ENCODE results near the gene INO80.
A peak's percentile ranks its signal among the peaks of the same experiment; 100 is the strongest.
"Not testable (repeated sequence)": the region's sequence is repeated elsewhere in the genome, so short reads cannot be mapped to it uniquely, and the experiment has no call there.

INO80 gene, protein sequence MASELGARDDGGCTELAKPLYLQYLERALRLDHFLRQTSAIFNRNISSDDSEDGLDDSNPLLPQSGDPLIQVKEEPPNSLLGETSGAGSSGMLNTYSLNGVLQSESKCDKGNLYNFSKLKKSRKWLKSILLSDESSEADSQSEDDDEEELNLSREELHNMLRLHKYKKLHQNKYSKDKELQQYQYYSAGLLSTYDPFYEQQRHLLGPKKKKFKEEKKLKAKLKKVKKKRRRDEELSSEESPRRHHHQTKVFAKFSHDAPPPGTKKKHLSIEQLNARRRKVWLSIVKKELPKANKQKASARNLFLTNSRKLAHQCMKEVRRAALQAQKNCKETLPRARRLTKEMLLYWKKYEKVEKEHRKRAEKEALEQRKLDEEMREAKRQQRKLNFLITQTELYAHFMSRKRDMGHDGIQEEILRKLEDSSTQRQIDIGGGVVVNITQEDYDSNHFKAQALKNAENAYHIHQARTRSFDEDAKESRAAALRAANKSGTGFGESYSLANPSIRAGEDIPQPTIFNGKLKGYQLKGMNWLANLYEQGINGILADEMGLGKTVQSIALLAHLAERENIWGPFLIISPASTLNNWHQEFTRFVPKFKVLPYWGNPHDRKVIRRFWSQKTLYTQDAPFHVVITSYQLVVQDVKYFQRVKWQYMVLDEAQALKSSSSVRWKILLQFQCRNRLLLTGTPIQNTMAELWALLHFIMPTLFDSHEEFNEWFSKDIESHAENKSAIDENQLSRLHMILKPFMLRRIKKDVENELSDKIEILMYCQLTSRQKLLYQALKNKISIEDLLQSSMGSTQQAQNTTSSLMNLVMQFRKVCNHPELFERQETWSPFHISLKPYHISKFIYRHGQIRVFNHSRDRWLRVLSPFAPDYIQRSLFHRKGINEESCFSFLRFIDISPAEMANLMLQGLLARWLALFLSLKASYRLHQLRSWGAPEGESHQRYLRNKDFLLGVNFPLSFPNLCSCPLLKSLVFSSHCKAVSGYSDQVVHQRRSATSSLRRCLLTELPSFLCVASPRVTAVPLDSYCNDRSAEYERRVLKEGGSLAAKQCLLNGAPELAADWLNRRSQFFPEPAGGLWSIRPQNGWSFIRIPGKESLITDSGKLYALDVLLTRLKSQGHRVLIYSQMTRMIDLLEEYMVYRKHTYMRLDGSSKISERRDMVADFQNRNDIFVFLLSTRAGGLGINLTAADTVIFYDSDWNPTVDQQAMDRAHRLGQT (N-terminal part only)

GRCh38 chr15:41116116-41116961, at the start of gene INO80:
TSS of gene INO80 (minus strand) at chr15:41116280. CDS start at chr15:41096310, 19,970 bp downstream.
- DNase-seq (ENCODE audit: low spot score) = peak; percentile 96

GRCh38 chr15:41161736-41162135, 45.7 kb upstream of the INO80 start:
- no peak for DNase-seq (ENCODE audit: low spot score)

DNA sequence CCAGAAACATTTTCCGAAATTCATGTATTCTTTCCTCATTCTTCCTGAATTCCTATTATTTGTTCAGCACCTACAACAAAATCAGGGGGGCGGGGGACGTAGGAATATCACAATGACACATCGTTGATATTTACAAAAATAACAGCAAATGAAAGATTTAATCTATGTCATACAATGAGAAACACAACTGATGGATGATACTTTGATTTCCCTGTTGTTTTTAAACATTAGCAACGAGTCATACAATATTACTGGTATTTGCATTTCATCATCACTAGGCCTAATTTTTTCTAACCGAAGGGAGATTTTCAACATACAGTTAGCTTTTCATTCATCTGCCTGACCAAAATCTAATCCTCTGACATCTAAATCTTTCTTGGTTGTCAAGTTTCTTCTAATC, 45.3 kb upstream of the INO80 start:
- no peak for DNase-seq (ENCODE audit: low spot score)

GRCh38 chr15:41160639-41161315, 44.7 kb upstream of the INO80 start:
- DNase-seq (ENCODE audit: low spot score) = no peak

DNA sequence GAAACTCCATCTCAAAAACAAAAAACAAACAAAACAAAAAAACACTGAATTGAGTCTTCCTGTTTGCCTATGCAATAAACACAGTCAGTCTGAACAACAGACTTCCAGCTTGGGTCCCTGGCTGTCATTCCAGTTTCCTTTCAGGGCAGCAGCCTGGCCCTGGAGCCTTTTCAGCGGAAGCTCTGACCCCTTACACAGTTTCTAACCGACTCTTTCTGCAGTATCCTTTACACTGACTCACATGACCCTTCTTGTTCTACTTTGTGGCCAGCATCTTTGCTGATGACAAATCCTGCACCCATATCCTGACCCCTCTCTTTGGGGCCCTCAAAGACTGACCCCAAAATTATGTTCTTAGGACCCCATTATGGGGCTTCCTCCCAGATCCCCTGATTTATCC, 38.3 kb upstream of the INO80 start:
- DNase-seq (ENCODE audit: low spot score) = no peak

DNA sequence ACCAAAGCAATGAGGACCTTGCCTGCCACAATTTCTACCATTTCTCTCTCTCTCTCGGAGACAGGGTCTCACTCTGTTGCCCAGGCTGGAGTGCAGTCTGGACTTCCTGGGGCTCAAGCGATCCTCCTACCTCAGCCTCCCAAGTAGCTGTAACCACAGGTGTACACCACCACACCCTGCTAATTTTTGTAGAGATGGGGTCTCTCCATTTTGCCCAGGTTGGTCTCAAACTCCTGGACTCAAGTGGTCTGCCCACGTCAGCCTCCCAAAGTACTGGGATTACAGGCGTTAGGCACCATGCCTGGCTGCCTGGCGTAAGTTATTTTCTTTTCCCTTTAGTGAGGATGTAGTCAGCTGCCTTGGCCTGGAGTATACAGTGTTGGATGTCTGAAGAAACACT, 37.7 kb upstream of the INO80 start:
- DNase-seq (ENCODE audit: low spot score) = no peak

DNA sequence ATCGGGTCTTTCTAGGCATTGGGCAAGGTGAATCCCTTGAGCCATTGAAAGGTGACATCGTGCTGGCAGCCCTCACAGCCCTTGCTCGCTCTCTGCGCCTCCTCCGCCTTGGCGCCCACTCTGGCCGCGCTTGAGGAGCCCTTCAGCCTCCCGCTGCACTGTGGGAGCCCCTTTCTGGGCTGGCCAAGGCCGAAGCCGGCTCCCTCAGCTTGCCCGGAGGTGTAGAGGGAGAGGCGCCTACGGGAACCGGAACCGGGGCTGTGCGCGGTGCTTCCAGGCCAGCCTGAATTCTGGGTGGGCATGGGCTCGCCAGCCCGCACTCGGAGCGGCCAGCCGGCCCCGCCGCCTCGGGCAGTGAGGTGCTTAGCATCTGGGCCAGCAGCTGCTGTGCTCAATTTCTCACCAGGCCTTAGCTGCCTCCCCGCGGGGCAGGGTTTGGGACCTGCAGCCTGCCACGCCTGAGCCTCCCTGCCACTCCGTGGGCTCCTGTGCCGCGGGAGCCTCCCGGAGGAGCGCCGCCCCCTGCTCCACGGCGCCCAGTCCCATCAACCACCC, 35.4 kb upstream of the INO80 start:
- no peak for DNase-seq (ENCODE audit: low spot score)

GRCh38 chr15:41150279-41150678, 34.2 kb upstream of the INO80 start:
- no peak for DNase-seq (ENCODE audit: low spot score)

GRCh38 chr15:41148065-41148464, 32.0 kb upstream of the INO80 start:
- DNase-seq (ENCODE audit: low spot score) = no peak

DNA sequence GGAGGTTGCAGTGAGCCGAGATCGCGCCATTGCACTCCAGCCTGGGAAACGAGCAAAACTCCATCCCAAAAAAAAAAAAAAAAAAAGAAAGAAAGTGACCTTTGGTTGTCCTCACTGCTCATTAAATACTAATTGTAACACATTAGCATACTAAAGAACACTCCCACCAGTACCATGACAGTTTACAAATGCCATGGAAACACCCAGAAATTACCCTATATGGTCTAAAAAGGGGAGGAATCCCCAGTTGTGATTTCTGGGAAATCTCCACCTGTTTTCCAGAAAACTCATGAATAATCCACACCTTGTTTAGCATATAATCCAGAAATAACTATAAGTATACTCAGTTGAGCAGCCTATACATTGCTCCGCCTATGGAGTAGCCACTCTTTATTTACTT, 23.5 kb upstream of the INO80 start:
- no peak for DNase-seq (ENCODE audit: low spot score)

DNA sequence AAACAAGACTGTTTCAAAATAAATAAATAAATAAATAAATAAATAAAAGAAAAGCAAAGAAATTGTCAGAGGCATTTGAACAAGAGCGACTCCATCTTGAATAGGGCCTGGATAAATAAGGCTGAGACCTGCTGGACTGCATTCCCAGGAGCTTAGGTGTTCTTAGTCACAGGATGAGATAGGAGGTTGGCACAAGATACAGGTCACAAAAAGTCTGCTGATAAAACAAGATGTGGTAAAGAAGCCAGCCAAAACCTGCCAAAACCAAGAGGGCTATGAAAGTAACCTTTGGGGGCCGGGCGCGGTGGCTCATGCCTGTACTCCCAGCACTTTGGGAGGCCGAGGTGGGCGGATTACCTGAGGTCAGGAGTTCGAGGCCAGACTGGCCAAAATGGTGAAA, 23.0 kb upstream of the INO80 start:
- not testable (repeated sequence) for DNase-seq (ENCODE audit: low spot score)

DNA sequence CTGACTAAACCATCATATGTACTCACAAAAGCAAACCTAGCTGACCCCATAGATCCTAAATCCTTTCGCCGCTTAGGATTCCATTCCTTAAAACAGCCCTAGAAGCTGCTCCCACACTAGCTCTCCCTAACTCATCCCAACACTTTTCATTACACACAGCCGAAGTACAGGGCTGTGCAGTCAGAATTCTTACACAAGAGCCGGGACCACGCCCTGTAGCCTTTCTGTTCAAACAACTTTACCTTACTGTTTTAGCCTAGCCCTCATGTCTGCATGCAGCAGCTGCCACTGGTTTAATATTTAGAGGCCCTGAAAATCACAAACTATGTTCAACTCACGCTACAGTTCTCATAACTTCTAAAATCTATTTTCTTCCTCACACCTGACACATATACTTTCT, 19.5 kb upstream of the INO80 start:
- not testable (repeated sequence) for DNase-seq (ENCODE audit: low spot score)

- no peak for DNase-seq (ENCODE audit: low spot score)
Observed at GRCh38 chr15:41133454-41133853, 17.4 kb upstream of the INO80 start.

DNA sequence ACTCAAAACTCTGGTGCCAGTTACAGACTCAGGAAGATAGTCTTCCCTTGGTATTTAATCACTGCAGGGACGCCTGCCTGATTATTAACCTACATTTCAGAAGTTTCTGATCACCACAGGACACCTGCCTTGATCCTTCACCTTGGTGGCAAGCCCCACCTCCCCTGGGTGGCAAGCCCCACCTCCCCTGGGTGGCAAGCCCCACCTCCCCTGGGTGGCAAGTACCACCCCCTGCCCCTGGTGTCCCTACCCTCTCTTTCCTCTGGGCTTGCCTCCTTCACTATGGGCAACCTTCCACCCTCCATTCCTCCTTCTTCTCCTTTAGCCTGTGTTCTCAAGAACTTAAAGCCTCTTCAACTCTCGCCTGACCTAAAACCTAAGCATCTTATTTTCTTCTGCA, 16.0 kb upstream of the INO80 start:
- DNase-seq (ENCODE audit: low spot score) = not testable (repeated sequence)

GRCh38 chr15:41128174-41128902, 12.3 kb upstream of the INO80 start:
- no peak for DNase-seq (ENCODE audit: low spot score)

GRCh38 chr15:41125931-41126642, 10.0 kb upstream of the INO80 start:
- no peak for DNase-seq (ENCODE audit: low spot score)

- no peak for DNase-seq (ENCODE audit: low spot score)
Observed at GRCh38 chr15:41125063-41125669, 9.1 kb upstream of the INO80 start.

DNA sequence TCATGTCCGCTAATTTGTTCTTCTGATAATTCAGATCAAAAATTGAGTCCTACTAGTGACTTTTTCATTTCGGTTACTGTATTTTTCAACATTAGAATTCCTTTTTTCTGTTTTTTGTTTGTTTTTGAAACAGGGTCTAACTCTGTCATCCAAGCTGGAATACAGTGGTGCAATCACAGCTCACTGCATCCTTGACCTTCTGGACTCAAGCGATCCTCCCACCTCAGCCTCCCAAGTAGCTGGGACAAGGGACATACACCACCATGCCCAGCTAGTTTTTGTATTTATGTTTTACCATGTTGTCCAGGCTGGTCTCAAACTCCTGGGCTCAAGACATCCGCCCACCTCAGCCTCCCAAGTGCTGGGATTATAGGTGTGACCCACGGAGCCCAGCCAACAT, 8.0 kb upstream of the INO80 start:
- DNase-seq (ENCODE audit: low spot score) = no peak

DNA sequence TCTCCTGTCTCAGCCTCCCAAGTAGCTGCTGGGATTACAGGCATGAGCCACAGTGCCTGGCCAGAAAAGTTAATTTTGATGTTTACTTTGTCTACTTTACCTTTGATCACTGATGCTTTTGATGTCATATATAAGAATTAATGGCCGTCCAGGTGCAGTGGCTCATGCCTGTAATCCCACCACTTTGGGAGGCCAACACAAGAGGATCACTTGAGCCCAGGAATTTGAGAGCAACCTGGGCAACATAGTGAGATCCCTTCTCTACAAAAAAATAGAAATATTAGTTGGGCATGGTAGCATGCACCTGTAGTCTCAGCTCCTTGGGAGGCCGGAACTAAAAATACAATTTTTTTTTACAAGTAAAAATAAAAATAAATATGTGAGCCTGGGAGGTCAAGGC, 6.8 kb upstream of the INO80 start:
- DNase-seq (ENCODE audit: low spot score) = no peak
